Measurements from ENCODE around the gene FARP1. TPM values are rescaled to one million over a fixed set of nuclear protein-coding genes. Genes with fewer than 3 reads are reported as not detected.

FARP1 gene
- total RNA-seq, 1 donor from 2014 or later, result 14.7 TPM

DNA sequence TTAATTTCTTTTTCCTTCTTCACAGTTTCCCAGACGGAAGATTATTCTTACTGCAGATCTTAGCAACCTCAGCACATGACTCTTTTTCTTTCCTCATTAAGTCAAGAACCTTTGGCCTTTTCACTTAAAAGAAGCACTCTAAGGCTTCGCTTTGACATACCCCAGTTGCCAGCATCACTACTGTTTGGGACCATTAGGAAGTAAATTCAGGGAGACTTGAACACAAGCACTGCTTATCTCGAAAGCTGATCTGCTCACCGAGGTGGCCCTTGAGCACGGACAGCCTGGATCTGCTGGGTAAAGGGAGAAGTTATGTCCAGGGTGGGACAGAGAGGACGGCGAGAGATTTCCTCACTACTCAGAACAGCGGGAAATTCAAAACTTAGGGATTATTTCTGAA lies 185.6 kb downstream of the FARP1 start:
- ATAC-seq (no peak), DNase-seq (ENCODE audit: missing footprints) (no peak)
- intact Hi-C loops (cut with DNase I), result no loop called here

GRCh38 chr13:98332222-98332621 lies 189.3 kb downstream of the FARP1 start:
- intact Hi-C loops (cut with DNase I), result no loop called here
- DNase-seq (ENCODE audit: missing footprints) (no peak), ATAC-seq (no peak)

DNA sequence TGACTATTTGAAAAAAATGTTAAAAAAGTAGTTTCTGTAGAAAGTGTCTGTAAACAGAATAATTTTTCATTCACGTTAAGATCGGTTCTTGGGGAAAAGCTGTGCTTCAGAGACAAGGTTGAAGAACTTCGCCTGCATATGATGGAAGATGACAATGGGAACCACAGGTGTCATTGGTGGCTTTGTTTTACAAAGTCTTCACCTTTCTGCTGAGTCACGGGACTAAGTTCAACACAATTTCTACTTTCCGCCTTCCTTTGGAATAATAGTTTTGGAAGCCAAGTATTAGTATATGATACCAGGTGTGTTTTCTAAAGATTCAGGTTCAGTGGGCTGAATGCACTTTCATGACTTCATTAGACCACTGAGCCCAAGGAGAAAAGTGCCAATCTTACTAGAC lies 189.8 kb downstream of the FARP1 start:
- intact Hi-C loops (cut with DNase I), result no loop called here
- DNase-seq (ENCODE audit: missing footprints) (no peak), ATAC-seq (no peak)

DNA sequence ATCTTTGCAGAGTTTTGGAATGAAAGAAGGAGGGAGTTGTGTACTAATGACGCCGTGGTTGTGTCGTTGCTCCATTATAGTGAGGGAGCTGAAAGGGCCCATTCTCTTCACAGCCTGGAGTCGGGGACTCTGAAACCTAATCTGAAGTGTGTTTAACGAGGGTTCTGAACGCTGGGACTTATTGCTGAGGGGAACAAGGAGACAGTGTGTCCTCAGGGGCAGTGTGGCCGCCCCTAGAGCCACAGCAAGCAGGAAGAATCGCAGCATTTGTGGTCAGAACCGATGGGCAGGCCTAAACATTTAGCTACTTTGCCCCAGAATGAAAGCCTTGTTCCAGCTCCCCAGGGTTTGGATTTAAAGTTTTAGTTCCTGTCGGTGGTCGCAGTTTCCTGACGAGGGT lies 190.6 kb downstream of the FARP1 start:
- intact Hi-C loops (cut with DNase I), result no loop called here
- ATAC-seq (no peak), DNase-seq (ENCODE audit: missing footprints) (no peak)

GRCh38 chr13:98334620-98335205 lies 191.8 kb downstream of the FARP1 start:
- DNase-seq (ENCODE audit: missing footprints) (no peak), ATAC-seq (no peak)
- intact Hi-C loops (cut with DNase I), result no loop called here

GRCh38 chr13:98335721-98336120 lies 192.8 kb downstream of the FARP1 start:
- intact Hi-C loops (cut with DNase I), result no loop called here

GRCh38 chr13:98338310-98338709 lies 195.4 kb downstream of the FARP1 start:
- intact Hi-C loops (cut with DNase I), result no loop called here
- no peak for ATAC-seq
- DNase-seq (ENCODE audit: missing footprints), result no peak

More at GRCh38 chr13:98335721-98336120, 192.8 kb downstream of the FARP1 start:
- ATAC-seq (no peak), DNase-seq (ENCODE audit: missing footprints) (no peak)

- ATAC-seq, result no peak
- no peak for DNase-seq (ENCODE audit: missing footprints)
- intact Hi-C loops (cut with DNase I), result no loop called here
These were observed 197.0 kb downstream of the FARP1 start for GRCh38 chr13:98339684-98340425.

DNA sequence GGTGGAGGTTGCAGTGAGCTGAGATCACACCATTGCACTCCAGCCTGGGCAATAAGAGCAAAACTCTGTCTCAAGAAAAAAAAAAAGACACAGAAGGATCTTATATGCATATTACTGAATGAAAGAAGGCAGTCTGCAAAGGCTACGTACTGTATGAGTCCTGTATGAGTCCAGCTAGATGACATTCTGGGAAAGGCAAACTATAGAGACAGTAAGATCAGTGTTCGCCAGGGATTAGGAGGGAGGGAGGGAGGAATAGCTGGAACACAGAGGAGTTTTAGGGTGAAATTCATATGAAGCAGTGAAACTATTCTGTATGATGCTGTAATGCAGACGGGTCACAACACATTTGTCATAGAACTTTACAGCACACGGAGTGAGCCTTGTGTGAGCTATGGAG lies 200.1 kb downstream of the FARP1 start:
- intact Hi-C loops (cut with DNase I), result no loop called here
- DNase-seq (ENCODE audit: missing footprints), result no peak
- ATAC-seq, result no peak

DNA sequence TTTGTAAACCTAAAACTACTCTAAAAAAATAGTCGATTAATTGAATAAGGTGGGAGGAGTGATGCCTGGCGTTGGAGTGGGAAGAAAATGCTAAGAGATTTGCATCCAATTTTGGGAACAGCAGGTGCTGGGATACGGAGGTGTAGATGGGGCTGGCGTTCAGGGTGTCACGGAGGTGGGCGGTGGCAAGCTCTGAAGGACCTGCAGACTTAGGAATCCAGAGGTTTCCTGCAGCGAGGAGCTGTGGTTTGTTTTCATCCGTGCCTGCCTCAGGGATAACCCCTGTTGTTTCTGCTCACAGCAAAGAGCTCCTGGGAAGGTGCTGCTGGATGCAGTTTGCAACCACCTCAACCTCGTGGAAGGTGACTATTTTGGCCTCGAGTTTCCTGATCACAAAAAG lies 200.6 kb downstream of the FARP1 start:
- ATAC-seq, result no peak
- DNase-seq (ENCODE audit: missing footprints), result no peak
- intact Hi-C loops (cut with DNase I), result no loop called here

GRCh38 chr13:98344392-98344791 lies 201.5 kb downstream of the FARP1 start:
- DNase-seq (ENCODE audit: missing footprints), result no peak
- intact Hi-C loops (cut with DNase I), result no loop called here
- no peak for ATAC-seq

- DNase-seq (ENCODE audit: missing footprints) (no peak), ATAC-seq (no peak)
- intact Hi-C loops (cut with DNase I), result no loop called here
These were observed 202.4 kb downstream of the FARP1 start for GRCh38 chr13:98345107-98345935.

DNA sequence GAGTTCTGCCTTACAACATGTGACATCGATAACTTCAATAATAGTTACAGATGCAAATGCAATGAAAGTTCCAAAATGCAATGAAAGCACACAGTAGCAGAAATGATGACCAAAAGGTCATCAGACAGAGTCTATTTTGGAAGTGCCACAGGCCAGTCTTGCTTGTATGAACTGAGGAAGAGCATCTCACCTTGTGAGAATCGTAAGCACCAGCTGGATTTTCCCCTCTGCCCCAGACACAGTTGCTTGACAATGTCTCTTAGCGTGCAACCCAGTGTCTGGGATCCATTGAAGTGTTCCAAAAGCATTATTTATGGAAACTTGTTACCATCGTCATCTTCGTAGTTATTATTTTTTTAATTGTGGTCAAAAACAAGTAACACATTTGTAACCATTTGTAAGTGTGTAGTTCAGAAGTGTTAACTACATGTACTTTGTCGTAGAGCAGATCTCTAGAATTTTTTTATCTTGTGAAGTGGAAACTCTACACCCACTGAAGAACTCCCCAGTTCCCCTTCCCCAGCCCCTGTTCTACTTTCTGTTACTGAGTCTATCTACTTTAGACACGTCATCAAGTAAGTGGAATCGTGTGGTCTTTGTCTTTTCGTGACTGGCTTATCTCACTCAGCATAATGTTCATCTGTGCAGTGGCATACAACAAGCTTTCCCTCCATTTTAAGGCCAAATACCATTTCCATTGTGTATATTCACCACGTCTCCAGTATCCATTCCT lies 204.2 kb downstream of the FARP1 start:
- ATAC-seq (no peak), DNase-seq (ENCODE audit: missing footprints) (no peak)
- intact Hi-C loops (cut with DNase I), result no loop called here

- DNase-seq (ENCODE audit: missing footprints) (no peak), ATAC-seq (no peak)
- intact Hi-C loops (cut with DNase I), result no loop called here
These were observed 204.9 kb downstream of the FARP1 start for GRCh38 chr13:98347756-98348155.

- ATAC-seq, result no peak
- intact Hi-C loops (cut with DNase I), result no loop called here
- DNase-seq (ENCODE audit: missing footprints), result no peak
These were observed 205.7 kb downstream of the FARP1 start for GRCh38 chr13:98348466-98349200.

GRCh38 chr13:98349731-98350305 lies 206.9 kb downstream of the FARP1 start:
- intact Hi-C loops (cut with DNase I), result loop anchor here (1.0 to 2.0 kb wide), 2 partner anchors 31 to 208 kb away; no protein-coding TSS in a partner anchor
- ATAC-seq, result no peak
- no peak for DNase-seq (ENCODE audit: missing footprints)

GRCh38 chr13:98350746-98351330 lies 207.9 kb downstream of the FARP1 start:
- ATAC-seq (no peak), DNase-seq (ENCODE audit: missing footprints) (no peak)
- intact Hi-C loops (cut with DNase I), result loop anchor here (1.0 to 2.0 kb wide), 2 partner anchors 30 to 209 kb away; no protein-coding TSS in a partner anchor

DNA sequence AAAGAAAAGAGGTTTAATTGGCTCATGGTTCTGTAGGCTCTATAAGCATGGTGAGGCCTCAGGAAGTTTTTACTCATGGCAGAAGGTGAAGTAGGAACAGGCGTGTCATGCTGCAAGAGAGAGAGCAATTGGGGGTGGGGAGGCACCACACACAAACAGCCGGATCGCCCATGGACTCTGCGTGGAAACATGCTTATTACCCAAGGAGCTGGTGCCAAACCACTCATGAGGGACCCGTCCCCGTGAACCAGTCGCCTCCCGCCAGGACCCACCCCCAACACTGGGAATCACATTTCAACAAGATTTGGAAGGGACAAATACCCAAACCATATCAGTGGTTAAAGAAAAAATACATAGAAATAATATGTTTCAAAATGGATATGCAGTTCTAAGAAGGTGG lies 208.7 kb downstream of the FARP1 start:
- intact Hi-C loops (cut with DNase I), result loop anchor here (2.0 kb wide), 1 partner anchor 29 kb away; no protein-coding TSS in a partner anchor
- ATAC-seq (no peak), DNase-seq (ENCODE audit: missing footprints) (no peak)
